Smooth muscle cell (in vitro differentiated cells): Measurements from ENCODE around the gene MPND. TPM values are rescaled to one million over a fixed set of nuclear protein-coding genes. Genes with fewer than 3 reads are reported as not detected.

ENCODE experiments used
- DNase-seq: peaks from one replicate; lab custom pipeline; 2025; ENCODE audit not compliant: unreplicated experiment; lab: John Stamatoyannopoulos, UW
- H2AFZ ChIP-seq: fragments of 200-600 bp; sonication (generic); 2 replicates; pipeline ENCODE4 v1.6.0; 2016; ENCODE audit warnings: antibody characterized with exemption, low read depth, mild to moderate bottlenecking
- H3F3A ChIP-seq: fragments of 200-600 bp; sonication (generic); 2 replicates; pipeline ENCODE4 v1.6.0; 2017; ENCODE audit warnings: antibody characterized with exemption, low read depth
- H3K27ac ChIP-seq: fragments of 200-600 bp; sonication (generic); 2 replicates; pipeline ENCODE4 v1.5.1; 2016; ENCODE audit warnings: low read depth, mild to moderate bottlenecking
- H3K27me3 ChIP-seq: fragments of 200-600 bp; sonication (generic); 2 replicates; pipeline ENCODE4 v1.6.1; 2016; ENCODE audit warnings: low read depth, mild to moderate bottlenecking
- H3K36me3 ChIP-seq: fragments of 200-600 bp; sonication (generic); 2 replicates; pipeline ENCODE4 v1.5.1; 2016; ENCODE audit warnings: low read depth
- H3K4me1 ChIP-seq: fragments of 200-600 bp; sonication (generic); 2 replicates; pipeline ENCODE4 v1.5.1; 2016; ENCODE audit warnings: low read depth
- H3K4me2 ChIP-seq: fragments of 200-600 bp; sonication (generic); 2 replicates; pipeline ENCODE4 v1.6.0; 2016; ENCODE audit warnings: mild to moderate bottlenecking
- H3K4me3 ChIP-seq: fragments of 200-600 bp; sonication (generic); 2 replicates; pipeline ENCODE4 v1.5.1; 2016; ENCODE audit warnings: mild to moderate bottlenecking
- H3K79me2 ChIP-seq: fragments of 200-600 bp; sonication (generic); 2 replicates; pipeline ENCODE4 v1.6.0; 2016; ENCODE audit warnings: low read depth, mild to moderate bottlenecking
- H3K9ac ChIP-seq: fragments of 200-600 bp; sonication (generic); 2 replicates; pipeline ENCODE4 v1.6.0; 2016; ENCODE audit warnings: low read depth
- H3K9me3 ChIP-seq: fragments of 200-600 bp; sonication (generic); replicated peaks from 2 replicates; pipeline ENCODE4 v1.5.1; 2016; ENCODE audit warnings: low read depth
- H4K20me1 ChIP-seq: fragments of 200-600 bp; sonication (generic); 2 replicates; pipeline ENCODE4 v1.6.0; 2016; ENCODE audit warnings: low read depth
- WGBS: methylation state at CpG from one replicate; pipeline ENCODE4 v1.1.7; 2016; ENCODE audit warnings: low lambda C conversion rate; 5-methylcytosine and 5-hydroxymethylcytosine counted together
- polyA plus RNA-seq: library from polyadenylated mRNA; unstranded; fragments of >200 nt; fragmentation: Nextera tagmentation; extraction: Ambion mirVana; gene quantifications from 2 replicates; pipeline ENCODE4 v1.2.1, GENCODE V29; 2016
- total RNA-seq: library from RNA; depleted of rRNA; stranded (reverse); fragments of >200 nt; gene quantifications from 2 replicates; pipeline ENCODE4 v1.2.3, GENCODE V29; 2014
- TF ChIP-seq, protein P1 (sequence below): fragments of 200-600 bp; sonication (generic); IDR thresholded peaks from 2 replicates; pipeline ENCODE4 v1.5.1; 2017; ENCODE audit warnings: borderline replicate concordance, mild to moderate bottlenecking, antibody characterized with exemption; ENCODE audit not compliant: insufficient read depth, poor library complexity, severe bottlenecking

The MPND gene
- total and polyA plus RNA-seq, 2 experiments from 2014 or later, result 3.9 to 10.9 TPM

DNA sequence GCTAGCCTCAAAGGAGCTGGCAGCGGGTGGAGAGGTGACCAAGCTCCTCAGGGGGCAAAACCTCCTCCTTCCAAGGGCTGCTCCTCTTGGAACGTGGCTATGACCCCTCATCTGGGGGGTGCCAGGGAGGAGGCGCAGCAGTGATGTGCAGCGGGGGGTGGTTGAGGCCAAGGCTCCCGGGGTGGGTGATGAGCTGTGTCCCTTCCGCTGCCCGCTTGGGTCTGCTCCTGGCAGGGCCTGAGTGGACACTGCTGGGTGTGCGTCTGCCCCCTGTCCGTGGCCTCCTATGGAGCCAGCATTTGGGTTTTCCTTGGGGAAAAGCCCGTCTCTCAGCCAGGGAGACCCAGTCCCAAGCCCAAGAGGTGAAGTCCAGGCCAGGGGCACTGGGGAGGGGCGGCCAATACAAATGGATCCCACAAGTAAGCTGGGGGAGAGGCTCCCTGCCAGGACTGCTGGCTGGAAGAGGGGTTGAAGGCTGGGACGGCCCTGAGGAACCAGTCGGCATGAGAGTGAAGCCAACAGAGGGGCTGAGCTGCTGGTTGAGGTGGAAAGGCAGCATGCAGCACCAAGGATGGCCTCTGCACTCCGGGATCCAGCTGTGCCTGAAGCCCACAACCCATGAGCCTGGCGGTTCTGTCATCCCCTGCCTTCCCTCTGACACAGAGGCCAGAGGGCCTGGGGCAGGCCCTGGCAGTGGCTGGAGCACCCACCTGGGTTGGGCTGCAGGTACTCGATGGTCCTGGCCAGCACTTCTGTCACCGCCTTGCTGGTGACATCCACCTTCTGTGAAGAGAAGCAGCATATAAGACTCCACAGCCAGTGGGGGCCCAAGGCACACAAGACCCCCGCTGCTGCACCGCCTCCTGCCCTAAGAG lies 22.7 kb downstream of the MPND start:
- no peaks in the 10 kb centered on the region for H3K27me3 ChIP-seq
- H2AFZ ChIP-seq, result no peak overlapping the region
- no peaks in the 10 kb centered on the region for H3F3A ChIP-seq
- no peaks in the 10 kb centered on the region for H3K36me3 ChIP-seq
- H3K79me2 ChIP-seq, result peaks cover 46% of the 10 kb centered on the region
- H3K27ac ChIP-seq, result no peak overlapping the region
- TF ChIP-seq, protein P1, sequence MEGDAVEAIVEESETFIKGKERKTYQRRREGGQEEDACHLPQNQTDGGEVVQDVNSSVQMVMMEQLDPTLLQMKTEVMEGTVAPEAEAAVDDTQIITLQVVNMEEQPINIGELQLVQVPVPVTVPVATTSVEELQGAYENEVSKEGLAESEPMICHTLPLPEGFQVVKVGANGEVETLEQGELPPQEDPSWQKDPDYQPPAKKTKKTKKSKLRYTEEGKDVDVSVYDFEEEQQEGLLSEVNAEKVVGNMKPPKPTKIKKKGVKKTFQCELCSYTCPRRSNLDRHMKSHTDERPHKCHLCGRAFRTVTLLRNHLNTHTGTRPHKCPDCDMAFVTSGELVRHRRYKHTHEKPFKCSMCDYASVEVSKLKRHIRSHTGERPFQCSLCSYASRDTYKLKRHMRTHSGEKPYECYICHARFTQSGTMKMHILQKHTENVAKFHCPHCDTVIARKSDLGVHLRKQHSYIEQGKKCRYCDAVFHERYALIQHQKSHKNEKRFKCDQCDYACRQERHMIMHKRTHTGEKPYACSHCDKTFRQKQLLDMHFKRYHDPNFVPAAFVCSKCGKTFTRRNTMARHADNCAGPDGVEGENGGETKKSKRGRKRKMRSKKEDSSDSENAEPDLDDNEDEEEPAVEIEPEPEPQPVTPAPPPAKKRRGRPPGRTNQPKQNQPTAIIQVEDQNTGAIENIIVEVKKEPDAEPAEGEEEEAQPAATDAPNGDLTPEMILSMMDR, result no peak
- over 99% methylated on average over 19 of the region's 19 CpGs for WGBS
- peaks cover 84% of the 10 kb centered on the region for H4K20me1 ChIP-seq
- no peak overlapping the region for H3K4me2 ChIP-seq
- H3K4me3 ChIP-seq, result no peak overlapping the region
- H3K4me1 ChIP-seq, result peaks cover 14% of the 10 kb centered on the region
- no peaks in the 10 kb centered on the region for H3K9me3 ChIP-seq
- no peak for DNase-seq
- no peak overlapping the region for H3K9ac ChIP-seq

DNA sequence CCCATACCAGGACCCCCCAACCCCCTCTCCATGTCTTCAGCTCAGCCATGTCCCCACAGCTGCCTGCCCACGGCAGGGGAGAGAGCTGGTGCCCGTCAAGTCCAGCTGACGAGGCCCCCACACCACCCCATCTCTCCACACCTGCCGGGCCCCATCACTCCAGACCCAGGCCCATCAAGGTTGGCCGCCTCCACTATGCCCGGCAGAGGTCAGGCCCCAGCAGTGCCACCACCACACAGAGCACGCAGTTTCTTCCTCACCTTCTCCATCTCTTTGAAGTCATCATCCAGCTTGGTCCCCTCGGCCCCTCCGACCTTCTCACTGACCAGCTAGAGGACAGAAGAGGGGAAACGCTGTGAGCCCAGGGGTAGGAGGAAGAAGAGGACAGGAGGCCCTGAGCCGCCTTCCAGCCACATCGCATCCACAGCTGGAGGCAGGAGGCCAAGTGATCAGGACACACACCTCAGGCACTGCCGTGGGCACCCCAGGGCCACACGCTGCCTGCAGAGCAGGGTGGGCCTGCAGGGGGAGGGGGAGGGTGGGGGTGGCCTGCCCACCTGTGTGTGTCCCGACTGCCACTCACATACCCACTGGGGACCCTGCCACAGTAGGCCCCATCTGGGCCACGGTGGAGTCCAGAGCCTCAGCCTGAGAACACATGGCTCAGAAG lies 23.4 kb downstream of the MPND start:
- Histone ChIP-seq H3K4me1 (peaks cover 19% of the 10 kb centered on the region), H3K27me3 (no peaks in the 10 kb centered on the region), H3K27ac (no peak overlapping the region), H3K4me2 (no peak overlapping the region), H3K79me2 (peaks cover 54% of the 10 kb centered on the region), H3K9me3 (no peaks in the 10 kb centered on the region), H2AFZ (no peak overlapping the region), H3K36me3 (no peaks in the 10 kb centered on the region), H3F3A (no peaks in the 10 kb centered on the region), H3K4me3 (no peak overlapping the region), H4K20me1 (peaks cover 89% of the 10 kb centered on the region), H3K9ac (no peak overlapping the region)
- WGBS, result 95% methylated on average over 16 of the region's 16 CpGs
- no peak for DNase-seq
- TF ChIP-seq, protein P1, result no peak

DNA sequence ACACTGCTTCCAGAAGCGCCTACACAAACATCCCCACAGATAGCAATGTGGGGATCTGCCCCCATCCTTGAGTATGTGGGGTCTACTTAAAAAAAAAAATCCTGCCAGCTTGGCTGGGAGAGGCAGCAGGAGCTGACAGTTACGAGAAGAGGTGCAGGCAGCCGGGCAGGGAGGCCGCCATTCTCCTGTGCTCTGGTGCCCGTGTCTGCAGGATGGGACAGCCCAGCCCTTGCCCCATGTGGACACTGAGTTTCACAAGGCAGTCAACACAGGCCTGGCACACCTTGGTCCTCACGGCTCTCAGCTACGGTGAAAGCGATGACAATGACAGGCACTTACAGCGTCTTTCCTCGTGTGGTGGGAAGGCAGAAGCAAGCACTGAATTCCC lies 24.0 kb downstream of the MPND start:
- 91% methylated on average over 10 of the region's 10 CpGs for WGBS
- Histone ChIP-seq H2AFZ (no peak overlapping the region), H3K27ac (no peak overlapping the region), H3K9me3 (no peaks in the 10 kb centered on the region), H3K4me1 (peaks cover 19% of the 10 kb centered on the region), H3F3A (peaks cover 4% of the 10 kb centered on the region), H3K36me3 (no peaks in the 10 kb centered on the region), H3K27me3 (no peaks in the 10 kb centered on the region), H3K9ac (no peak overlapping the region), H4K20me1 (peaks cover 89% of the 10 kb centered on the region), H3K4me3 (no peak overlapping the region), H3K79me2 (peaks cover 59% of the 10 kb centered on the region), H3K4me2 (no peak overlapping the region)
- TF ChIP-seq, protein P1, result no peak
- DNase-seq, result no peak

DNA sequence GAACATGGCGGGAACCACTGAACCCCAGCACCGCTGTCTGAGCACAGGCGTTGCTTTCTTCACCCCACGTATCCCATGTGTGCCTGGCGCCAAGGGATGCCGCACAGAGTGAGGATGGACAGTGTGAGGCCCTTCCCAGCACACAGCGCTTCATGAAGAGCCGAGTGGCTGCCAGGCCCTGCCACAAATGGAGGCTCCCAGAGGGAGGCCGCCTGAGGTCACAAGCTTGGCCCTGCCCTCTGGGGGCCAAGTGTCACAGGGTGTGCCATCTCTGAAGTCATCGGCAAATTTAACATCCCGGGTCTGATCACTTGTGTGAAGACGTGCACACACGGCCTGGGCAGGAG lies 24.4 kb downstream of the MPND start:
- TF ChIP-seq, protein P1, result no peak
- Histone ChIP-seq H3K4me3 (no peak overlapping the region), H4K20me1 (peaks cover 91% of the 10 kb centered on the region), H3K79me2 (peaks cover 64% of the 10 kb centered on the region), H2AFZ (no peak overlapping the region), H3K27ac (peak overlapping the region; percentile 7), H3K4me1 (peaks cover 19% of the 10 kb centered on the region), H3K4me2 (no peak overlapping the region), H3F3A (peaks cover 9% of the 10 kb centered on the region), H3K9me3 (no peaks in the 10 kb centered on the region), H3K27me3 (no peaks in the 10 kb centered on the region), H3K9ac (no peak overlapping the region), H3K36me3 (no peaks in the 10 kb centered on the region)
- no peak for DNase-seq
- WGBS, result 97% methylated on average over 13 of the region's 13 CpGs
